NCI-H2107 (cell line): ENCODE measurements around the gene UGP2.
A peak's percentile ranks its signal among the peaks of the same experiment; 100 is the strongest.
"Not testable (repeated sequence)": the region's sequence is repeated elsewhere in the genome, so short reads cannot be mapped to it uniquely, and the experiment has no call there.

ENCODE experiments used
- DNase-seq: peaks from one replicate; lab custom pipeline; 2025; lab: John Stamatoyannopoulos, UW

The UGP2 gene

GRCh38 chr2:63893163-63893562 lies 51.5 kb downstream of the UGP2 start:
- no peak for DNase-seq

- no peak for DNase-seq
Observed at GRCh38 chr2:63894167-63894566, 52.5 kb downstream of the UGP2 start.

- DNase-seq: no peak
Observed at GRCh38 chr2:63898839-63899238, 57.1 kb downstream of the UGP2 start.

GRCh38 chr2:63899639-63900038 lies 57.9 kb downstream of the UGP2 start:
- no peak for DNase-seq

- no peak for DNase-seq
Observed at GRCh38 chr2:63902149-63902548, 60.5 kb downstream of the UGP2 start.

- no peak for DNase-seq
Observed at GRCh38 chr2:63903003-63903402, 61.3 kb downstream of the UGP2 start.

GRCh38 chr2:63914311-63914710 lies 72.6 kb downstream of the UGP2 start:
- no peak for DNase-seq

GRCh38 chr2:63926815-63927214 lies 85.1 kb downstream of the UGP2 start:
- DNase-seq: peak; percentile 39

- DNase-seq: not testable (repeated sequence)
Observed at GRCh38 chr2:63932104-63932503, 90.4 kb downstream of the UGP2 start.
